Measurements from ENCODE around the gene ST3GAL3.

Gene ST3GAL3

GRCh38 chr1:43958351-43959255 lies 251.3 kb downstream of the ST3GAL3 start:
- ChIA-PET POLR2A (interaction anchor here (0.6 to 1.3 kb wide), 2 partner anchors 10 to 11 kb away, joined by 3 to 4 read pairs; partner anchors contain the start of gene IPO13), CTCF (no interaction called here)
- no peak for TF ChIP-seq HDGF (IDR thresholded peaks at IDR 0.05; ENCODE audit: borderline replicate concordance)
- no peak for TF ChIP-seq FOXK2 (IDR thresholded peaks at IDR 0.05)
- TF ChIP-seq CTBP1 (IDR thresholded peaks at IDR 0.05; ENCODE audit: borderline replicate concordance): no peak
- TF ChIP-seq SUZ12 (IDR thresholded peaks at IDR 0.05): no peak
- no peak for TF ChIP-seq FOXM1 (IDR thresholded peaks at IDR 0.05; ENCODE audit: borderline replicate concordance)

GRCh38 chr1:43960798-43961197 lies 253.5 kb downstream of the ST3GAL3 start:
- CTCF ChIA-PET: no interaction called here
- TF ChIP-seq ARNT (IDR thresholded peaks at IDR 0.05) (no peak), LEF1 (IDR thresholded peaks at IDR 0.05; ENCODE audit: borderline replicate concordance) (no peak), TARDBP (IDR thresholded peaks at IDR 0.05) (no peak), HDGF (IDR thresholded peaks at IDR 0.05; ENCODE audit: borderline replicate concordance) (no peak), FOXM1 (IDR thresholded peaks at IDR 0.05; ENCODE audit: borderline replicate concordance) (no peak), SP1 (IDR thresholded peaks at IDR 0.05) (no peak), FOXA1 (IDR thresholded peaks at IDR 0.05) (no peak), NFRKB (IDR thresholded peaks at IDR 0.05) (no peak)
- POLR2A ChIA-PET: no interaction called here
- no peak for DNase-seq (ENCODE audit: extremely low spot score)

More at GRCh38 chr1:43958351-43959255, 251.3 kb downstream of the ST3GAL3 start:
- no peak for DNase-seq (ENCODE audit: extremely low spot score)

GRCh38 chr1:43961692-43962091 lies 254.4 kb downstream of the ST3GAL3 start:
- ChIA-PET CTCF (no interaction called here), POLR2A (no interaction called here)
- no peak for DNase-seq (ENCODE audit: extremely low spot score)
- TF ChIP-seq ELF4 (IDR thresholded peaks at IDR 0.05): no peak
- TF ChIP-seq CTBP1 (IDR thresholded peaks at IDR 0.05; ENCODE audit: borderline replicate concordance): no peak
- TF ChIP-seq L3MBTL2 (conservative IDR thresholded peaks at IDR 0.05): no peak
- no peak for TF ChIP-seq HDGF (IDR thresholded peaks at IDR 0.05; ENCODE audit: borderline replicate concordance)
- no peak for TF ChIP-seq ZNF384 (IDR thresholded peaks at IDR 0.05)
- TF ChIP-seq ARNT (IDR thresholded peaks at IDR 0.05): no peak
- no peak for TF ChIP-seq BHLHE40 (IDR thresholded peaks at IDR 0.05; ENCODE audit: borderline replicate concordance)
- TF ChIP-seq TARDBP (IDR thresholded peaks at IDR 0.05): no peak
- no peak for TF ChIP-seq FOXA1 (IDR thresholded peaks at IDR 0.05)
- TF ChIP-seq FOXK2 (IDR thresholded peaks at IDR 0.05): no peak
- no peak for TF ChIP-seq SP1 (IDR thresholded peaks at IDR 0.05)
- TF ChIP-seq, protein P1, sequence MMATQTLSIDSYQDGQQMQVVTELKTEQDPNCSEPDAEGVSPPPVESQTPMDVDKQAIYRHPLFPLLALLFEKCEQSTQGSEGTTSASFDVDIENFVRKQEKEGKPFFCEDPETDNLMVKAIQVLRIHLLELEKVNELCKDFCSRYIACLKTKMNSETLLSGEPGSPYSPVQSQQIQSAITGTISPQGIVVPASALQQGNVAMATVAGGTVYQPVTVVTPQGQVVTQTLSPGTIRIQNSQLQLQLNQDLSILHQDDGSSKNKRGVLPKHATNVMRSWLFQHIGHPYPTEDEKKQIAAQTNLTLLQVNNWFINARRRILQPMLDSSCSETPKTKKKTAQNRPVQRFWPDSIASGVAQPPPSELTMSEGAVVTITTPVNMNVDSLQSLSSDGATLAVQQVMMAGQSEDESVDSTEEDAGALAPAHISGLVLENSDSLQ (IDR thresholded peaks at IDR 0.05): no peak
- no peak for TF ChIP-seq NFRKB (IDR thresholded peaks at IDR 0.05)
- TF ChIP-seq FOXM1 (IDR thresholded peaks at IDR 0.05; ENCODE audit: borderline replicate concordance): no peak
- no peak for TF ChIP-seq LEF1 (IDR thresholded peaks at IDR 0.05; ENCODE audit: borderline replicate concordance)

DNA sequence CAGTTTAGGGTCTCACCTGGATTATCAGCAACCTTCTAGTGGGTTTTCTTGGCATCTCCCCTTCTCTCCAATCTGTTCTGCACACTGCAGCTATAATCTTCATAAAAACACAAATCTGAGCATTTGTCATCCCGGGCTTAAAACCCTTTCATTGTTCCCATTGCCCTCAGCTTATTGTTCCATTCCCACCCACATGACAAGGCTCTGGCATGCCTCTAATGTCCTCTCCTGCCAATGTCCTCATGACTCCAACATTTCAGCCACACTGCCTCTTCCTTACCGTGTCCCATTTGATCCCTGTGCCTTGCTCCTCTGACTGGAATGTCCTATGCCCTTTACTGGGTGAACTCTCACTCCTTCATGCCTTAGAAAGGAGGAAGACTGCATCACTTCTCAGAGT lies 255.0 kb downstream of the ST3GAL3 start:
- TF ChIP-seq, protein P1 (IDR thresholded peaks at IDR 0.05): no peak
- TF ChIP-seq L3MBTL2 (conservative IDR thresholded peaks at IDR 0.05) (no peak), TARDBP (IDR thresholded peaks at IDR 0.05) (no peak), ZNF384 (IDR thresholded peaks at IDR 0.05) (no peak), HDGF (IDR thresholded peaks at IDR 0.05; ENCODE audit: borderline replicate concordance) (no peak), ARNT (IDR thresholded peaks at IDR 0.05) (no peak), NFRKB (IDR thresholded peaks at IDR 0.05) (no peak), LEF1 (IDR thresholded peaks at IDR 0.05; ENCODE audit: borderline replicate concordance) (no peak), BHLHE40 (IDR thresholded peaks at IDR 0.05; ENCODE audit: borderline replicate concordance) (no peak), SP1 (IDR thresholded peaks at IDR 0.05) (no peak), ELF4 (IDR thresholded peaks at IDR 0.05) (no peak), FOXA1 (IDR thresholded peaks at IDR 0.05) (no peak), CTBP1 (IDR thresholded peaks at IDR 0.05; ENCODE audit: borderline replicate concordance) (no peak), FOXK2 (IDR thresholded peaks at IDR 0.05) (no peak), FOXM1 (IDR thresholded peaks at IDR 0.05; ENCODE audit: borderline replicate concordance) (no peak)
- ChIA-PET POLR2A (no interaction called here), CTCF (no interaction called here)
- no peak for DNase-seq (ENCODE audit: extremely low spot score)

DNA sequence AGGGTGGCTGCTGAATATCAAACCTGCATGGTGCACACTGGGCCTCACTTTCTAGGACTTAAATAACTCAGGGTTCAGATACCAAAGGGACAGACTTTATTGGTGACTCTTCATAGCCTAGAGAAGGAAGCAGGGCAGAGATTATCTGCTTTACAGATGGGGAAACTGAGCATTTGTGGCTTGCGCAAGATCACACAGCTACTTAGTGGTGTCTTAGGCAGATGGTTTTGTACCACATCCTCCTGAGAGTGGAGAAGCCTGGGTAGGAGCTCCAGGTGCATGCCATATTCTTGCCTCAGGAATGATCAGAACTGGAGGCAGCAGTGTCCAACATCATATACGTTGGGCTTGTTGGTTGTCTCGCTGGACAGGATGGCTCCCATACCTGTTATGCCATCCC lies 255.7 kb downstream of the ST3GAL3 start:
- POLR2A ChIA-PET: interaction anchor here (1.3 kb wide), 1 partner anchor 10 kb away, joined by 4 read pairs; no protein-coding TSS in a partner anchor
- TF ChIP-seq L3MBTL2 (conservative IDR thresholded peaks at IDR 0.05) (no peak), FOXK2 (IDR thresholded peaks at IDR 0.05) (no peak), BHLHE40 (IDR thresholded peaks at IDR 0.05; ENCODE audit: borderline replicate concordance) (no peak), FOXA1 (IDR thresholded peaks at IDR 0.05) (no peak), ZNF384 (IDR thresholded peaks at IDR 0.05) (no peak), FOXM1 (IDR thresholded peaks at IDR 0.05; ENCODE audit: borderline replicate concordance) (no peak), TARDBP (IDR thresholded peaks at IDR 0.05) (no peak), CTBP1 (IDR thresholded peaks at IDR 0.05; ENCODE audit: borderline replicate concordance) (no peak), NFRKB (IDR thresholded peaks at IDR 0.05) (no peak)
- DNase-seq (ENCODE audit: extremely low spot score): no peak
- CTCF ChIA-PET: no interaction called here

GRCh38 chr1:43963890-43964289 lies 256.6 kb downstream of the ST3GAL3 start:
- CTCF ChIA-PET: no interaction called here
- TF ChIP-seq CTBP1 (IDR thresholded peaks at IDR 0.05; ENCODE audit: borderline replicate concordance): no peak
- no peak for TF ChIP-seq FOXM1 (IDR thresholded peaks at IDR 0.05; ENCODE audit: borderline replicate concordance)
- no peak for TF ChIP-seq ZNF384 (IDR thresholded peaks at IDR 0.05)
- TF ChIP-seq ELF4 (IDR thresholded peaks at IDR 0.05): no peak
- TF ChIP-seq ARNT (IDR thresholded peaks at IDR 0.05): no peak
- TF ChIP-seq TARDBP (IDR thresholded peaks at IDR 0.05): no peak
- no peak for TF ChIP-seq LEF1 (IDR thresholded peaks at IDR 0.05; ENCODE audit: borderline replicate concordance)
- no peak for TF ChIP-seq HDGF (IDR thresholded peaks at IDR 0.05; ENCODE audit: borderline replicate concordance)
- no peak for TF ChIP-seq NFRKB (IDR thresholded peaks at IDR 0.05)
- no peak for TF ChIP-seq BHLHE40 (IDR thresholded peaks at IDR 0.05; ENCODE audit: borderline replicate concordance)
- no peak for TF ChIP-seq FOXA1 (IDR thresholded peaks at IDR 0.05)
- no peak for TF ChIP-seq FOXK2 (IDR thresholded peaks at IDR 0.05)
- no peak for TF ChIP-seq L3MBTL2 (conservative IDR thresholded peaks at IDR 0.05)
- POLR2A ChIA-PET: interaction anchor here (0.7 to 1.3 kb wide), 2 partner anchors 9 to 11 kb away, joined by 4 read pairs; no protein-coding TSS in a partner anchor
- DNase-seq (ENCODE audit: extremely low spot score): no peak
